T follicular helper cell (primary cell): ENCODE measurements around the gene DDR2.
"Not testable (repeated sequence)": the region's sequence is repeated elsewhere in the genome, so short reads cannot be mapped to it uniquely, and the experiment has no call there.

Experiments used
- DNase-seq: peaks from one replicate; pipeline ENCODE4 v3.0.0-alpha.2; 2020; ENCODE audit warnings: low read depth

The DDR2 gene

GRCh38 chr1:162722036-162722435, 89.8 kb downstream of the DDR2 start:
- no peak for DNase-seq

- DNase-seq, result no peak
Observed at GRCh38 chr1:162724583-162725120, 92.4 kb downstream of the DDR2 start.

- no peak for DNase-seq
Observed at GRCh38 chr1:162725301-162725837, 93.1 kb downstream of the DDR2 start.

- DNase-seq, result no peak
Observed at GRCh38 chr1:162726555-162726954, 94.3 kb downstream of the DDR2 start.

GRCh38 chr1:162727493-162727892, 95.2 kb downstream of the DDR2 start:
- DNase-seq, result not testable (repeated sequence)

GRCh38 chr1:162728573-162728972, 96.3 kb downstream of the DDR2 start:
- no peak for DNase-seq

- not testable (repeated sequence) for DNase-seq
Observed at GRCh38 chr1:162729195-162729774, 97.0 kb downstream of the DDR2 start.

GRCh38 chr1:162732094-162732493, 99.8 kb downstream of the DDR2 start:
- no peak for DNase-seq

GRCh38 chr1:162732566-162733335, 100.5 kb downstream of the DDR2 start:
- DNase-seq, result no peak

GRCh38 chr1:162733336-162733590, 101.0 kb downstream of the DDR2 start:
- no peak for DNase-seq

GRCh38 chr1:162734047-162734446, 101.8 kb downstream of the DDR2 start:
- DNase-seq, result no peak

GRCh38 chr1:162736184-162736583, 103.9 kb downstream of the DDR2 start:
- no peak for DNase-seq

- no peak for DNase-seq
Observed at GRCh38 chr1:162736633-162737067, 104.4 kb downstream of the DDR2 start.

- DNase-seq, result no peak
Observed at GRCh38 chr1:162740755-162741154, 108.5 kb downstream of the DDR2 start.

- no peak for DNase-seq
Observed at GRCh38 chr1:162741574-162741973, 109.3 kb downstream of the DDR2 start.

- DNase-seq, result not testable (repeated sequence)
Observed at GRCh38 chr1:162746264-162746942, 114.1 kb downstream of the DDR2 start.

- DNase-seq, result no peak
Observed at GRCh38 chr1:162753001-162753658, 120.9 kb downstream of the DDR2 start.

- no peak for DNase-seq
Observed at GRCh38 chr1:162753998-162754585, 121.8 kb downstream of the DDR2 start.

GRCh38 chr1:162755306-162755705, 123.0 kb downstream of the DDR2 start:
- no peak for DNase-seq

GRCh38 chr1:162756523-162756922, 124.3 kb downstream of the DDR2 start:
- no peak for DNase-seq

GRCh38 chr1:162757476-162757875, 125.2 kb downstream of the DDR2 start:
- no peak for DNase-seq

GRCh38 chr1:162765788-162766187, 133.5 kb downstream of the DDR2 start:
- no peak for DNase-seq
